Measurements from ENCODE around the gene FRMD4A. TPM values are rescaled to one million over a fixed set of nuclear protein-coding genes. Genes with fewer than 3 reads are reported as not detected.
"Not testable (repeated sequence)": the region's sequence is repeated elsewhere in the genome, so short reads cannot be mapped to it uniquely, and the experiment has no call there.

Gene FRMD4A
- total RNA-seq, 4 donors from 2014 or later: 5.6 to 34.1 (median 19.4) TPM

DNA sequence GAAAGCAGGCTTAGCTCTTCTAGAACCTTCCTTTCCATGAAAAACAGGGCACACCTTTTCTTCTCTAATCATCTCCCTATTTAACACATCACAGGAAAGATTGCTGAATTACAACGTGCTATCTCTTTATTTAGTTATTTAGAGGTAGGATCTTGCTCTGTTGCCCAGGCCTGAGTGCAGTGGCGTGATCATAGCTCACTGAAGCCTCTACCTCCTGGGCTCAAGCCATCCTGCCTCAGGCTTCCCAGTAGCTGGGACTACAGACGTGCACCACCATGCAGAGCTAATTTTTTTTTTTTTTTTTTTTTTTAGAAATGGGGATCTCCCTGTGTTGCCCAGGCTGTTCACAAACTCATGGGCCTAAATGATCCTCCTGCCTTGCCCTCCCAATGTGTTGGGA is 492.8 kb downstream of the FRMD4A start:
- peaks cover 0 to 3% of the 10 kb centered on the region in 2 donors for H3K4me1 ChIP-seq
- H3K27ac ChIP-seq: no peak overlapping the region
- no peaks in the 10 kb centered on the region for H3K36me3 ChIP-seq
- no peak for DNase-seq
- intact Hi-C loops (cut with DNase I; ENCODE audit: low total_unique reads): no loop called here
- no peaks in the 10 kb centered on the region for H3K9me3 ChIP-seq
- H3K4me3 ChIP-seq: no peak overlapping the region
- TF ChIP-seq, protein P1, sequence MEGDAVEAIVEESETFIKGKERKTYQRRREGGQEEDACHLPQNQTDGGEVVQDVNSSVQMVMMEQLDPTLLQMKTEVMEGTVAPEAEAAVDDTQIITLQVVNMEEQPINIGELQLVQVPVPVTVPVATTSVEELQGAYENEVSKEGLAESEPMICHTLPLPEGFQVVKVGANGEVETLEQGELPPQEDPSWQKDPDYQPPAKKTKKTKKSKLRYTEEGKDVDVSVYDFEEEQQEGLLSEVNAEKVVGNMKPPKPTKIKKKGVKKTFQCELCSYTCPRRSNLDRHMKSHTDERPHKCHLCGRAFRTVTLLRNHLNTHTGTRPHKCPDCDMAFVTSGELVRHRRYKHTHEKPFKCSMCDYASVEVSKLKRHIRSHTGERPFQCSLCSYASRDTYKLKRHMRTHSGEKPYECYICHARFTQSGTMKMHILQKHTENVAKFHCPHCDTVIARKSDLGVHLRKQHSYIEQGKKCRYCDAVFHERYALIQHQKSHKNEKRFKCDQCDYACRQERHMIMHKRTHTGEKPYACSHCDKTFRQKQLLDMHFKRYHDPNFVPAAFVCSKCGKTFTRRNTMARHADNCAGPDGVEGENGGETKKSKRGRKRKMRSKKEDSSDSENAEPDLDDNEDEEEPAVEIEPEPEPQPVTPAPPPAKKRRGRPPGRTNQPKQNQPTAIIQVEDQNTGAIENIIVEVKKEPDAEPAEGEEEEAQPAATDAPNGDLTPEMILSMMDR (IDR thresholded peaks at IDR 0.05): no peak
- no peak for TF ChIP-seq POLR2A (IDR thresholded peaks at IDR 0.05)
- no peaks in the 10 kb centered on the region for H3K27me3 ChIP-seq

DNA sequence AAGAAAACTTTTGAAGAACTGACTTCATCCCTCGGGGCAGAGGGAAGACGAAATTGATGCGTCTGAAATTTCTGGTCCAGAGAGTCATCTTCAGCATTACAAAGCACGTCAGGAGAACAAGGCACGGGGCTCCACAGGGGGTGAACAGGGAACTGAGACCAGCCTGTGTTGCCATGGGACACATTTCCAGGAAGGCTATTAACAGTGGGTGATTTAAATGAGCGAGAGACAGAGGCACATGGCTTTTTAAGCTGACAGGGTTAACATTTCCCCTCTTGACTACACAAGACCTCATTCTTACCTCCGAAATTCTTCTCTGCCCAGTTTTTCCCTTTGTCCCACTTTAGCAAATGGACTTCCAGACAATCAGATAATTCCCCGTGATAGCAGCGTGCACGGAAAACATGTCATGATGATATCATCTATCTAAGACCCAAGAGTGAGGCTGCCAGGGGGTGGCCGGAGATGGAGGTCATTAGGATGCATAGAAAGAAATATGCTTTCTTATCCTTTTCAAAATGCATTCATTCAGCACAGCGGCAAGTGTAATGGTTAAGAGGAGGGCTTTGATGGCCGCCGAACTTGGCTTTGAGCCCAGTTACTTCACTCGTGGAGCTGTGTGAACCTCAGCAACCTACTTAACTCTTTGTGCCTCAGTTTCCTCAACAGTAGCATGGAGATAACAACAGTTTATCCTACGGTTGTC is 496.0 kb downstream of the FRMD4A start:
- H3K9me3 ChIP-seq: no peaks in the 10 kb centered on the region
- no peaks in the 10 kb centered on the region for H3K36me3 ChIP-seq
- H3K27me3 ChIP-seq: no peaks in the 10 kb centered on the region
- TF ChIP-seq POLR2A (IDR thresholded peaks at IDR 0.05): no peak
- TF ChIP-seq, protein P1 (IDR thresholded peaks at IDR 0.05): no peak
- H3K4me3 ChIP-seq: no peak overlapping the region
- H3K27ac ChIP-seq: peak overlapping the region in 1 of 2 donors; percentile 14
- intact Hi-C loops (cut with DNase I; ENCODE audit: low total_unique reads): no loop called here
- DNase-seq: no peak
- peaks cover 0 to 3% of the 10 kb centered on the region in 2 donors for H3K4me1 ChIP-seq

DNA sequence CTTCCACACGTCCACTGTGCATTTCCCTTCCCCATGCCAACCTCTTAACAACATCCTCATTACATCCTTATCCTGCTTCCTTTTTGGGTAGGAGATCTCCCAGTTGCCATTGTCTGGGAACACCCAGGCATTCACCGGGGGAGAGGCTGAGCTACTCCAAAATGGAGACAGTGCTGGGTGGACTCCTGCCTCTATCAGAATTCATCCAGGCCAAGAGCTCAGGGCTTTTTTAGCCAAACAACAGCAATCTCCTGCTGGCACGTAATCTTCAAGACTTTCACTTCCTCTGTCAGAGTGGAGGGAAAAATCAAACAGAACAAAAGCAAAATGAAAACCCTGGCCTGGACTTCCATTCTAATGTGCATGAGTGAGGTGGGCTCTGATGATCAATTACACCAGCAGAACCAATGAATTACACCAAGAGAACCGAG is 499.0 kb downstream of the FRMD4A start:
- no peak for TF ChIP-seq POLR2A (IDR thresholded peaks at IDR 0.05)
- Histone ChIP-seq H3K4me1 (no peaks in the 10 kb centered on the region), H3K36me3 (no peaks in the 10 kb centered on the region), H3K4me3 (no peak overlapping the region), H3K27ac (peak overlapping the region in 1 of 2 donors; percentile 15), H3K27me3 (no peaks in the 10 kb centered on the region), H3K9me3 (no peaks in the 10 kb centered on the region)
- DNase-seq: no peak
- intact Hi-C loops (cut with DNase I; ENCODE audit: low total_unique reads): no loop called here

DNA sequence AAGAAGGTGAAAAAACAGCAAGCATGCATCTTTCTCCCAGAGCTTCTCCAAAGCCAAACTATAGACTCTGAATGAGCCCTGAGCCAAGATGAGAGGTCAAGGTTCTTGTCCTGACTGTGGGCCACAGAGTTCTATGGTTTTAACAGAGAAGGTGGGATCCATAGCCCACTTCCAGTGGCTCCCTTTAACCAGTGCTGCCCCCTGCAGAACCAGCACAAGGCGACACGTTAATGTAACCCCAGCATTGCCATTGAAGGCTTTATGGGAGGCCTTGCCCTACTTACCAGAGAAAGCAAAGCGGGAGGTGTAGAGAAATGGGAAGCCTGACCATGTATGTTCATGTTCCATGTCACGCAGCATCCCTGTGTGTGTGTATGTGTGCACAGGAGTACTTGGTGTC is 500.3 kb downstream of the FRMD4A start:
- intact Hi-C loops (cut with DNase I; ENCODE audit: low total_unique reads): no loop called here
- no peaks in the 10 kb centered on the region for H3K4me1 ChIP-seq
- no peak overlapping the region for H3K27ac ChIP-seq
- no peaks in the 10 kb centered on the region for H3K9me3 ChIP-seq
- no peak for DNase-seq
- TF ChIP-seq, protein P1 (IDR thresholded peaks at IDR 0.05): no peak
- no peak for TF ChIP-seq POLR2A (IDR thresholded peaks at IDR 0.05)
- no peaks in the 10 kb centered on the region for H3K27me3 ChIP-seq
- no peaks in the 10 kb centered on the region for H3K36me3 ChIP-seq
- no peak overlapping the region for H3K4me3 ChIP-seq

DNA sequence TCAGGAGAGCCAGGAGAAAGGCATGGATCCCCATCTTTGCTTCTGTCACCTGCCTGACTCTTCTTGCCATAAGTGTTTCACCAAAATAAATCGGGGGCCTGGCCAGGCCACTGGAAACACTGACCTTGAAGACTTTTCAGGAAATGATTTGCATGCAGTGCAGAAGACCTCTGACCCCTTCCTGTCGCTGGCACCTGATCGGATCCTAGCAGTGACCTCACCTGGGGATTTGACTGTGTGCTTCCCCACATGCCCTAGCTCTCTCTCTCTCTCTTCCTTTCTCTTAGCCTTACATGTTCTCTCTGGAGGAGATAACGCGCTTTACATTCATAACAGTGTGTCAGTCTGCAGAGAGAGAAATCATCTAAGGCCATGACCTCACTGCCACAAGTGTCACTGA is 500.9 kb downstream of the FRMD4A start:
- Histone ChIP-seq H3K4me1 (no peaks in the 10 kb centered on the region), H3K36me3 (no peaks in the 10 kb centered on the region), H3K4me3 (no peak overlapping the region), H3K9me3 (no peaks in the 10 kb centered on the region), H3K27me3 (no peaks in the 10 kb centered on the region), H3K27ac (no peak overlapping the region)
- intact Hi-C loops (cut with DNase I; ENCODE audit: low total_unique reads): no loop called here
- no peak for DNase-seq
- no peak for TF ChIP-seq POLR2A (IDR thresholded peaks at IDR 0.05)
- TF ChIP-seq, protein P1 (IDR thresholded peaks at IDR 0.05): no peak

DNA sequence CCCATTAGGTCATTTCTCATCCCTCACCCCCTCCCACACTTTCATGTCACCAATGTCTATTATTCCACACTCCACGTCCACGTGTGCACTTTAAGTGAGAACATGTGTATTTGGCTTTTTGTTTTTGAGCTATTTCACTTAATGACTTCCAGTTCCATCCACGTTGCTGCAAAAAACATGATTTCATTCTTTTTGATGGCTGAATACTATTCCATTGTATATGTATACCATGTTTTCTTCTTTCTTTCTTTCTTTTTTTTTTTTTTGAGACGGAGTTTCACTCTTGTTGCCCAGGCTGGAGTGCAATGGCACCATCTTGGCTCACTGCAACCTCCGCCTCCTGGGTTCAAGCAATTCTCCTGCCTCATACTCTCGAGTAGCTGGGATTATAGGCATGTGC is 502.4 kb downstream of the FRMD4A start:
- H3K27ac ChIP-seq; intact Hi-C loops (cut with DNase I; ENCODE audit: low total_unique reads); H3K27me3 ChIP-seq; H3K4me3 ChIP-seq; H3K4me1 ChIP-seq; H3K9me3 ChIP-seq; H3K36me3 ChIP-seq; DNase-seq: not testable (repeated sequence)

All from uterus (tissue), 4 donors.